ENCODE data around the gene TAS2R43. TPM values are rescaled to one million over a fixed set of nuclear protein-coding genes. Genes with fewer than 3 reads are reported as not detected.
"Not testable (repeated sequence)": the region's sequence is repeated elsewhere in the genome, so short reads cannot be mapped to it uniquely, and the experiment has no call there.

The TAS2R43 gene
- total RNA-seq, 8 experiments from 2014 or later: 0.65 to 5.2 (median 1.7) TPM

- H3K27ac ChIP-seq; in situ Hi-C loops (cut with MboI; ENCODE audit: low pct_unique_long_range_greater_than_20kb in 2 of 9, low sequenced_read_pairs in 9 of 9, unreplicated experiment in 9 of 9); H3K4me1 ChIP-seq (replicated peaks in 1 of 2); H3K4me3 ChIP-seq; ATAC-seq (replicated peaks in 6 of 8): not testable (repeated sequence)
- WGBS, 10 experiments: 70 to 100% (median 100%) methylated on average over 1 to 7 of the region's 7 CpGs; no CpG with 5 or more reads in 1 of the 10 experiments
These were observed 42.1 kb downstream of the TAS2R43 start for GRCh38 chr12:11049806-11050531.

GRCh38 chr12:11041366-11041765 lies 50.7 kb downstream of the TAS2R43 start:
- WGBS, 10 experiments: 46 to 100% (median 93%) methylated on average over 1 to 2 of the region's 2 CpGs
- ATAC-seq (replicated peaks in 6 of 8); H3K4me3 ChIP-seq; H3K27ac ChIP-seq; H3K4me1 ChIP-seq (replicated peaks in 1 of 2); in situ Hi-C loops (cut with MboI; ENCODE audit: low pct_unique_long_range_greater_than_20kb in 2 of 9, low sequenced_read_pairs in 9 of 9, unreplicated experiment in 9 of 9): not testable (repeated sequence)

Other genes with a start within 250 kb of the TAS2R43 start
- 10 to 100 TPM in 1 of 8 experiments, 1 to 10 TPM in 7; 4.2 to 13.9 (median 6.8) TPM for gene PRR4, start 242.8 kb downstream of the TAS2R43 start, total RNA-seq
- gene PRH1, start 208.1 kb downstream of the TAS2R43 start, total RNA-seq: 10 to 100 TPM; 14.8 to 57.0 (median 28.8) TPM
- 1 to 10 TPM in 7 of 8 experiments, under 1 TPM in 1; 0.63 to 7.7 (median 1.6) TPM for gene TAS2R13, start 182.8 kb downstream of the TAS2R43 start, total RNA-seq
- 1 to 10 TPM in 4 of 8 experiments, under 1 TPM in 2, not detected in 2; 0.78 to 3.9 (median 1.4) TPM for gene PRH2, start 163.1 kb downstream of the TAS2R43 start, total RNA-seq
- gene TAS2R14, start 153.1 kb downstream of the TAS2R43 start, total RNA-seq: 10 to 100 TPM in 1 of 8 experiments, 1 to 10 TPM in 7; 2.6 to 12.9 (median 4.0) TPM
- gene TAS2R50, start 105.4 kb downstream of the TAS2R43 start, total RNA-seq: 1 to 10 TPM in 6 of 8 experiments, under 1 TPM in 2; 0.75 to 7.2 (median 1.8) TPM
- 10 to 100 TPM in 1 of 8 experiments, 1 to 10 TPM in 6, under 1 TPM in 1; 0.96 to 13.2 (median 3.2) TPM for gene TAS2R20, start 94.0 kb downstream of the TAS2R43 start, total RNA-seq
- 10 to 100 TPM in 2 of 8 experiments, 1 to 10 TPM in 6; 1.5 to 16.7 (median 5.1) TPM for gene TAS2R19, start 69.7 kb downstream of the TAS2R43 start, total RNA-seq
- gene TAS2R31, start 60.9 kb downstream of the TAS2R43 start, total RNA-seq: 10 to 100 TPM in 2 of 8 experiments, 1 to 10 TPM in 6; 2.5 to 17.5 (median 4.7) TPM
- gene TAS2R46, start 30.0 kb downstream of the TAS2R43 start, total RNA-seq: 1 to 10 TPM in 7 of 8 experiments, under 1 TPM in 1; 0.83 to 9.3 (median 1.8) TPM
- gene TAS2R30, start 42.3 kb upstream of the TAS2R43 start, total RNA-seq: 10 to 100 TPM in 2 of 8 experiments, 1 to 10 TPM in 5, under 1 TPM in 1; 0.96 to 23.4 (median 3.9) TPM
- 10 to 100 TPM; 10.9 to 80.5 (median 15.5) TPM for gene SMIM10L1, start 78.9 kb upstream of the TAS2R43 start, total RNA-seq
- gene TAS2R42, start 94.6 kb upstream of the TAS2R43 start, total RNA-seq: 1 to 10 TPM in 2 of 8 experiments, under 1 TPM in 3, not detected in 3; 0.11 to 2.8 (median 0.62) TPM
- gene PRB3, start 177.4 kb upstream of the TAS2R43 start, total RNA-seq: 1 to 10 TPM in 3 of 8 experiments, under 1 TPM in 3, not detected in 2; 0.32 to 1.7 (median 0.86) TPM
- 10 to 100 TPM in 1 of 8 experiments, 1 to 10 TPM in 1, under 1 TPM in 2, not detected in 4; 0.54 to 15.8 (median 1.0) TPM for gene PRB4, start 218.1 kb upstream of the TAS2R43 start, total RNA-seq